ENCODE measurements around the gene ANGPT4.
"Not testable (repeated sequence)": the region's sequence is repeated elsewhere in the genome, so short reads cannot be mapped to it uniquely, and the experiment has no call there.

The ANGPT4 gene

GRCh38 chr20:905396-905961 lies 10.7 kb downstream of the ANGPT4 start:
- DNase-seq: no peak

GRCh38 chr20:904039-904545 lies 12.0 kb downstream of the ANGPT4 start:
- no peak for DNase-seq

GRCh38 chr20:897436-897835 lies 18.7 kb downstream of the ANGPT4 start:
- DNase-seq: not testable (repeated sequence)

DNA sequence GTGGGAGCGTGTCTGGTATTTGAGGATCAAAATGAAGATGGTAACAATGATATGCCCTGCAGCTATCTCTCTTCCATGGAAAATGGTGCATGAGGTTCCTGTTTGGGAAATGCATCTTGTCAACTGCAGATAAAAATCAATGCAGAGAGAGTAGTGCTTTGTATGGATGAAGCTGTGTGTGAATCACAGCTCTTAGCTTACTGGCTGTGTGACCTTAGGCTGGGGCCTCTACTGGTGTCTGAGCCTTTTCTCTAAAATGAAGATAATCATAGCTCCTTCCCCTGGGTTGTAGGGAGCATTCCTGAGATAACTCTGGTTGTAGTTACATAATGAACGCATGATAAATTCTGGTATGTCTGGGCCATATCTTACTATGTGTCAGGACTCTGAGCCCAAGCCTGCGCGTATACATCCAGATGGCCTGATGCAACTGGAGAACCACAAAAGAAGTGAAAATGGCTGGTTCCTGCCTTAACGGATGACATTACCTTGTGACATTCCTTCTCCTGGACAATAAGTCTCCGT lies 19.6 kb downstream of the ANGPT4 start:
- no peak for DNase-seq

- not testable (repeated sequence) for DNase-seq
These were observed 23.8 kb downstream of the ANGPT4 start for GRCh38 chr20:892371-892770.

DNA sequence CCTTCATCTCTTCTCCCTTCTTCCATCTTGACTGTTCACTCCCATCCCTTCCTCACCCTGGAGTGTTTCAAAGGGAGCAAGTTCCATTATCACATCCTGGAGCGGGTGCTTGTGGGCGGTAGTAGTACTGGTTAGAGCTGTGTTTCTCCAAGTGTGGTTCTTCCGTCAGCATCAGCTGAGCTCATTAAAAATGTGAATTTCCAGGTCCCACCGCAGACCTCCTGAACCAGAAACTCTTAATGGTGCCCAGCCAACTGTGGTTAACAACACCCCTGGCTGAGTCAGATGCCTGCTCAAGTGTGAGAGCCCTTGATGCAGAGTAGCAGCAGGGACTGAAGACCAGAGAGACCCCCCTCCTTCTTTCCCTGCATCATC lies 24.4 kb downstream of the ANGPT4 start:
- no peak for DNase-seq

DNA sequence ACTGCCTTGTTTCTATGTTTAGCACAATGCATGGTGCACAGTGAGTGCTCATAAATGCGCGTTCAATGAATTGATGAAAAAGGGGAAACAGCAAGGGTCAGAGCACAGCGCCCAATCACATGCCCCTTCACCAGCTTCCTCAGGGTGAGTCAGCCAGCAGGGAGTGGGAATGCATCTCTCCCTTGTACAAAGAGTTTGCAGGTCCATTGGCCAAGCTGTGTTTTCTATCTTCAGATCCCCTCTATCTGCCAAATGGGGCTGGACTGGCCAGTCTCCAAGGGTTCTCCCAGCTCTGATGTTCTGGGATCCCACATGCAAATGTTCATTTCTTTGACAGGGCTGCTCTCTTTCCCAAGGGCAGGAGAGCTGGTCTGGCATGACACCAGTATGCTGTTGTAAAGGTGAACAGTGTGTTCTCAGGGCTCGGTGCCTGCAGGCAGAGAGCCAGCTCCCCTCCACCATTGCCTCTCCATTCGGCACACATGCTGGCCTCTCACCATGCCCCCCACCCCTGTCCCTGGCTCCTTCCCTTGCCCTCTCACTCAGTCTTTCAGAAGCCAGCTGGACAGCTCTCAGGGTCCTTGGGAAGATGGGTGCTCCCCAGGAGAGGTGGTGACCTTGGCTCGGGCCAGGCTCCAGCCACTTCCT lies 25.0 kb downstream of the ANGPT4 start:
- no peak for DNase-seq

DNA sequence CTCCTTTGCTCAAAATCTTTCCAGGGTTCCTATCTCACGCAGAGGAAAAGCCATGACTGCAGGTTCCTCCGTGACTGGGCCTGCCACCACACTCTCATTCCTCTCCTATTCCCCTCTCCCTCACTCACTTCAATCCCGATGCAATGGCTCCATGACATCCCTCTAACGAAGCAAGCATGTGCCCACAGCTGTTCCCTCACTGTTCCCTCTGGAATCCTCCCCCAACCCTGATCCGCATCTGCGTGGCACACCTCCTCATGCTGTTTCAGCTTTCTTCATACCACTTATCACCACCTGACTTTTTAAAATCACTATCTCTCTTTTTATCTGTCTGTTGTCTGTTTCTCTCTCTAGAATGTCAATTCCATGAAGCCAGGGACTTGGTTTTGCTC lies 25.5 kb downstream of the ANGPT4 start:
- DNase-seq: no peak

DNA sequence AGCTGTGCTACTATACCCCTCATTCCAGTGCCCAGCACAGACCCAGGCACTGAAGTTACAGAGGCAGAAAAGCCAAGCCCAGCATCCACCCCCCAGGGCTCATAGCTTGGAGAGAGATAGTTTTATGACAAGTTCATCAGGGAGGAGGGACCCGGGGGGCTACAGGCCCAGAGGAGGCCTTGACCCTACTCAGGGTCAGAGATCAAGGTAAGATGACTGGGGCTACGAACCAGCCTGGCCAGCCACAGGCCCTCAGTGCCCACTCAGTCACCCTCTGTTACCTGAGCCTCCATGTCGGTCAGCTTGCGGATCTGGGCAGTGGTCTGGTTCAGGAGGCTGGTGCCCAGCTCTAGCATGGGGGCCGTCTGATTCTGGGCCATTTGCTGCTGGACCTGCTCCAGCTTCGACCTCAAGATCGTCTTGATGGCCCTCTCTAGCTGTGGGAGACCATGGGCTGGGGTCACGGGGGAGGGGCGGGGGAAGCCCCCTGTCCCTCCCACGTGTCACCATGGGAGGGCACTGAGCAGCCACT lies 26.1 kb downstream of the ANGPT4 start:
- DNase-seq: no peak

DNA sequence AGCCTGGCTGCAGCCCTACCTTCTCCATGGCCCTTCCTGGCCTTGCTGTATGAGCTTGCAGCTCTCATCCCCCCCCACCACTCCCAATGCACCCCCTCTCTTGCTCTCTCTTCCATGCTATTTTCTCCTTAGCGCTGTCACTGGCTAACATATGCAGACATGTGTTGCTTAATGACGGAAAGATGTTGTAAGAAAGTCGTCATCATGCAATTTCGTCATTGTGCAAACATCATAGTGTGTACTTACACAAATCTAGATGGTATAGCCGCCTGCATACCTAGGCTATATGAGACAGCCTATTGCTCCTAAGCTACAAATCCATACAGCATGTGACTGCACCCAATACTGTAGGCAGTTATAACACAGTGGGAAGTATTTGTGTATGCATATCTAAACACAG lies 27.0 kb downstream of the ANGPT4 start:
- DNase-seq: no peak

DNA sequence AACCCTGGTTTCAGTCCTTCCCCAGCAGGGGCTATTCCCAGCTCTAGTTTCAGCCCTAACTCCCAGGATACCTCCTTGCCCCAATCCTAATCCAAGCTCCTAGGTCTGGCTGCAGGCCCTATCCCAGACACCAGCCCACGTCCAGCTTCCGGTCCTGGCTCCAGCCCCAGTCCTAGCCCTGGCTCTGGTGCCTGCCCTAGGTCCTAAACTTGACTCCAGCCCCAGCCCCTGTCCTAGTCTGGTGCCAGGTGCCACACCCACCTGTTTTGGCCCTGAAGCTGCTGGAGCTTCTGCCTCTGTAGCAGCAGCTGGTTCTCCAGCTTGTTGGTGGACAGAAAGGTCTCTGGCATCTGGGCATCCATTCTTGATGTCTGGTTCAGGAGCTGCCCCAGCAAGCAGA lies 28.1 kb downstream of the ANGPT4 start:
- DNase-seq: no peak

DNA sequence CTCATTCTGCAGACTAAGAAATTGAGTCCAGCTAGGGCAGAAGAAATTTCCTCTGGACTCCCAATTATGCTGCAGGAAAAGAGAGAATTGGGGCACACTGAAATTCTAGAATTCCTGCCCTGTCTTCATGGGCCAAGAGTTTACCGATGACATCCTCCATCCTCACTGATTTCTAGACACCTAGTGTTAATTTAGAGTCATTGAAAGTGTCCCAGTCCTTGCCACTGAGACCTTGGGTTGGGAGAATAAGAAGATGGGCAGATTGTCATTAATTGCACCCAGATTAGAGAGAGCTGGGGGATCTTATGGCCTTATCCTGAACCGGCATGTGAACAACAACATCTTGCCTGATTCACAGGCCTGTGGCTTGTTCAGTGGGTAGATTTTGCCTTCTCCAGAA lies 29.0 kb downstream of the ANGPT4 start:
- DNase-seq: no peak

- no peak for DNase-seq
These were observed 30.9 kb downstream of the ANGPT4 start for GRCh38 chr20:884983-885952.

- no peak for DNase-seq
These were observed 34.4 kb downstream of the ANGPT4 start for GRCh38 chr20:881783-882144.

DNA sequence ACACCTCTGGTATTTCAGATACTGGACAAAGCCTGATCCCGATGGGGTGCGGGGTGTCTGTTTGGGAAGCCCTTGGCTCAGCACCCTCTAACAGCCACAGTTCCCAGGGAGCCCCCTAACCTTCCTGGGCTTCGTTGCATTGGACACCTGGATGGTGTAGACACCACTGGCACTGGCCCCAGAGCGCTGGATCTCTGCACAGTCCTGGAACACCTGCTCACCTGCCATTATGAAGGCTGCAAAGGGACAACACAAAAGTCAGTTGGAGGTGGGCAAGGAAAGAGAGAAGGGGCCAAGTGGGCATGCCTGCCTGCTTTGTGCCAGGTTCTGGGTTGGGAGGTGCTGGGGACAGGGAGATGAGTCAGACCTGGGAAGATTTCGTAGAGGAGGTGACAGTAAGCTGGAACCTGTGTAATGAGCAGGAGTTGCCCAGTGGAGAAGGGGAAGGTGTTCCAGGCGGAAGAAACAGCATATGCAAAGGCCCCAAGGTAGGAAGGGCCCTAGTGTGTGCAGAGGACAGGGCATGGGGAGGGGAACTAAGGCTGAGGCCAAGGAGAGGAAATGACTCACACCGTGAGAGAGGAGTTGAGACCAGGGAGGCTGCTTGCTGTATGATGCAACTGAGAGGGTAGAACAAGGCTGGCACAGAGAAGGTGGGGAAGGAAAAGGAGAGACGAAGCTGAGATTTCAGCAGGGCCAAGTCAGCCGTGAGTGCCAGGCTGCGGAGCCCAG lies 34.9 kb downstream of the ANGPT4 start:
- no peak for DNase-seq

DNA sequence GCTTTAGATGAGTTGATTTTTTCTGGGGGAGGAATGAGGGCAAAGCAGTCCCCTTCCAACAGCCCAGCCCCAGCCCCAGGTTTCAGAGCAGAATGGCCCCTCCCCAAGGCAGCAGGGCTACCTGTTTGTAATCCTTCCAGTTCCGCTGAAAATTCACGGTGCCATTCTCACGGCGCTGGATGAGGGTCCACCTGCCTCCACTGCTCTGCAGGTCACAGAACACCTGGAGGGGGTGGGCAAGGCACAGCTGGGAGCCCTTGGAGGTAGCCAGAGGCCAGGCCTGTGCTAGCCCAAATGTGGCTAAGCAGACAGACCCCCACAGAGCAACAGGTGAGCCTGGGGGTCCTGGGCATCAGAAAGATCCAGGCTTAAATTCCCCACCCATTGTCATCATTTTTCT lies 36.5 kb downstream of the ANGPT4 start:
- DNase-seq: no peak

- DNase-seq: no peak
These were observed 37.4 kb downstream of the ANGPT4 start for GRCh38 chr20:878511-879307.

GRCh38 chr20:877814-878213 lies 38.3 kb downstream of the ANGPT4 start:
- no peak for DNase-seq

DNA sequence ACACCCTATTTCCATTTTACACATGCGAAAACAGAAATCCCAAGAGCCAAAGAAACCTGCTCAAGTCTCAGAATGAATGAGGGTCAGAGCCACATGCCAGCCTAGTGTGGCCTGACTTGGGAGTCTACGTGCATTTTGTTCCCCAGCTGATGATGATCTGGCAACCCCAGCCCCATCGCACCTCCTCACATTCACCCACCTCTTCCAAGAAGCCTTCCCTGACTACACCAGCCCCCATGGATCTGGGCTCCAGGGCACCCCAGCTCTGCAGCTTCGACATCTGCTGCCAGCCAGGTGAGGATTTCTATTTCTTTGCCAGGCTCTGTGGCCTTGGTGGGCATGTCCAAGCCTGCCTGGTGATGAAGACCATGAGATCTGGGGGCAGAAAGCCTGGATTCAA lies 41.0 kb downstream of the ANGPT4 start:
- DNase-seq: no peak

- DNase-seq: no peak
These were observed 42.1 kb downstream of the ANGPT4 start for GRCh38 chr20:873875-874607.

Measured in NCI-H446 treated with DMSO at 0.1 percent for 48 hours (cell line).